Activated T-cell treated with anti-CD3 and anti-CD28 coated beads, Interleukin-2, amount 50 U/mL, for 4 hours (primary cell): ENCODE results near the gene RNF157. TPM values are rescaled to one million over a fixed set of nuclear protein-coding genes. Genes with fewer than 3 reads are reported as not detected.

Experiments used
- ATAC-seq, 2 donors: fragments of 200-7000 bp; cut with Tn5 transposase; one replicate each; pipeline ENCODE4 v1.10.0; 2021
- DNase-seq: peaks from one replicate; pipeline ENCODE4 v3.0.0-alpha.2; 2020
- H3K27me3 Mint-ChIP-seq: one replicate; pipeline ENCODE4 v1.8.0; 2021; ENCODE audit warnings: low read depth, mixed read lengths
- H3K36me3 Mint-ChIP-seq: one replicate; pipeline ENCODE4 v1.8.0; 2022; ENCODE audit warnings: mixed read lengths; ENCODE audit not compliant: insufficient read depth
- H3K4me1 Mint-ChIP-seq: one replicate; pipeline ENCODE4 v1.8.0; 2021; ENCODE audit warnings: low read depth, mixed read lengths
- H3K4me3 Mint-ChIP-seq: one replicate; pipeline ENCODE4 v1.8.0; 2021; ENCODE audit warnings: mild to moderate bottlenecking, moderate library complexity, mixed read lengths
- H3K9me3 Mint-ChIP-seq: one replicate; pipeline ENCODE4 v1.8.0; 2021; ENCODE audit warnings: mixed read lengths
- total RNA-seq, 3 donors: library from RNA; stranded (reverse); gene quantifications; one replicate each; pipeline ENCODE4 v1.2.1, GENCODE V29; 2021

Gene RNF157
- total RNA-seq, 3 donors from 2014 or later = 13.3 to 16.7 (median 14.9) TPM

GRCh38 chr17:76161619-76162266 lies 78.5 kb downstream of the RNF157 start:
- Mint-ChIP-seq H3K27me3 (no peaks in the 10 kb centered on the region), H3K4me3 (no peak overlapping the region), H3K36me3 (peaks cover 27% of the 10 kb centered on the region), H3K9me3 (no peaks in the 10 kb centered on the region), H3K4me1 (peaks cover 3% of the 10 kb centered on the region)
- DNase-seq (no peak), ATAC-seq (no peak)

DNA sequence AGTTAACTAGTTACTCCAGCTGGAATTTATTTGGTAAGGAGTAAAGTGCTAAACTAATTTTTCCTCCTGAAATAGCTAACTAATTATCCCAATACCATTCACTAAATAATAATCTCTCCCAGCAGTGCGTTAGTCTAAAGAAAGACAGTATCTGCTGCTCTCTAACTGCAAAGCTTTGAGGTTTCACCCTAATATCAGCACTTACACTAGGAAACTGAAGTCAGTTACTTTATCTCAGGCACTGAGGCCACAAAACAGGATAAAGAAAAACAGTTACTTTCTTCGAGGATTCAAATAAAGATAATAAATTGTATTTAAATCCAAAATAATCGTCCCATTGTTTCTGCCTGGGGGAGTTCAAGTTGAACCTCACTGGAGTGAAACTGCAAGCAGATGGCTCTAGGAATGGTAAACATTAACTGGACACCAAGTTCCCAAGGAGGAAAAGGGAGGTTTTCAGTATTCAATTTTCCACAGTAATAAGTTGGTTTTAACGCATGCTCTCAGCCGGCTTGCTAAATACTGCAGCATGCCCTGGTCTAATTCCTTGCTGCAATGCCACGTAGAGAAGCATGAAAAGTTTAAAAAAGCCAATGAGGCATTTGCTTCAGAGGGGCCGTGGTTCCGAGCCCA lies 79.3 kb downstream of the RNF157 start:
- no peaks in the 10 kb centered on the region for H3K4me1 Mint-ChIP-seq
- peaks cover 29% of the 10 kb centered on the region for H3K36me3 Mint-ChIP-seq
- H3K9me3 Mint-ChIP-seq = no peaks in the 10 kb centered on the region
- ATAC-seq (no peak), DNase-seq (no peak)
- no peak overlapping the region for H3K4me3 Mint-ChIP-seq
- no peaks in the 10 kb centered on the region for H3K27me3 Mint-ChIP-seq

DNA sequence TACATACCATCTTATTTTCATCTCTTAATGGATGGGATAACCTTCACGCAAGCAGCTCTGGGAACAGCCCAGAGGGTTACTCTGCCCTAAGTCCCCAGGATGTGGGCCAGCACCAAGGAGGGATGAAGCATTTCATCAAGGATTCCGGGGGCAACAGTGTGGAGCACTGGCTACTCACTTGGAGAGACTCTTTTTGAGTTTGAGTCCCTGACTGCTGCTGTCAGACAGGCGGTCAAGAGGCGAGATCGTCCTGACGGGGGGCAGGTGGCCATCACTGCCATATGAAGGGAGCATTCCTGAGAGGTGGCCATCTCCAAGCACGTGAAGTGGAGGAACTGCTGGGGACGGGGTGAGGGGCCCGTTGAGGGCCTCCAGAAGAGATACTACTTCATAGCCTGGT lies 81.1 kb downstream of the RNF157 start:
- Mint-ChIP-seq H3K36me3 (peaks cover 26% of the 10 kb centered on the region), H3K4me3 (no peak overlapping the region), H3K4me1 (peaks cover 3% of the 10 kb centered on the region), H3K9me3 (no peaks in the 10 kb centered on the region), H3K27me3 (no peaks in the 10 kb centered on the region)
- ATAC-seq (no peak), DNase-seq (no peak)

DNA sequence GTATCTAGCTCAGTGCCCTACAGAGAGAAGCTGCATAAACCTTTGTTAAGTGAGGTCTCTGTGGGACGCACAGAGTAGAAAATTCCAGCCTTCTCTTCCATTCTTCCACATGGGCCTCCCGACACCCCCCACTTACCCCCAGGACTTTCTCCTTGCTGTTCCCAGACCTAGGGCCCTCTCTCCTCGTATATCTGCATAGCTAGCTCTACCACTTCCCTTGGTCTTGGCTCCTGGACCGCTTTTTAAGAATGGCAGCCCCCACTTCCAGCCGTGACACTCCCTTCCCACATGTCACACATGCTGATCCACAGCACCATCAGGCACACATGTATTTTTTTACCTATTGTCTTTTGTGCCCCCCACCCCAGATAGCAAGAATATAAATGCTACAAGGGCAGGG lies 82.5 kb downstream of the RNF157 start:
- H3K36me3 Mint-ChIP-seq = peaks cover 28% of the 10 kb centered on the region
- H3K4me1 Mint-ChIP-seq = peaks cover 17% of the 10 kb centered on the region
- H3K27me3 Mint-ChIP-seq = no peaks in the 10 kb centered on the region
- ATAC-seq (no peak), DNase-seq (no peak)
- H3K4me3 Mint-ChIP-seq = no peak overlapping the region
- no peaks in the 10 kb centered on the region for H3K9me3 Mint-ChIP-seq

GRCh38 chr17:76156662-76156991 lies 83.7 kb downstream of the RNF157 start:
- Mint-ChIP-seq H3K9me3 (no peaks in the 10 kb centered on the region), H3K36me3 (peaks cover 28% of the 10 kb centered on the region), H3K27me3 (no peaks in the 10 kb centered on the region), H3K4me1 (peaks cover 29% of the 10 kb centered on the region), H3K4me3 (no peak overlapping the region)
- DNase-seq = no peak
- no peak for ATAC-seq

GRCh38 chr17:76155988-76156661 lies 84.2 kb downstream of the RNF157 start:
- H3K9me3 Mint-ChIP-seq = no peaks in the 10 kb centered on the region
- peaks cover 28% of the 10 kb centered on the region for H3K36me3 Mint-ChIP-seq
- no peak overlapping the region for H3K4me3 Mint-ChIP-seq
- DNase-seq (no peak), ATAC-seq (no peak)
- H3K4me1 Mint-ChIP-seq = peaks cover 34% of the 10 kb centered on the region
- no peaks in the 10 kb centered on the region for H3K27me3 Mint-ChIP-seq

DNA sequence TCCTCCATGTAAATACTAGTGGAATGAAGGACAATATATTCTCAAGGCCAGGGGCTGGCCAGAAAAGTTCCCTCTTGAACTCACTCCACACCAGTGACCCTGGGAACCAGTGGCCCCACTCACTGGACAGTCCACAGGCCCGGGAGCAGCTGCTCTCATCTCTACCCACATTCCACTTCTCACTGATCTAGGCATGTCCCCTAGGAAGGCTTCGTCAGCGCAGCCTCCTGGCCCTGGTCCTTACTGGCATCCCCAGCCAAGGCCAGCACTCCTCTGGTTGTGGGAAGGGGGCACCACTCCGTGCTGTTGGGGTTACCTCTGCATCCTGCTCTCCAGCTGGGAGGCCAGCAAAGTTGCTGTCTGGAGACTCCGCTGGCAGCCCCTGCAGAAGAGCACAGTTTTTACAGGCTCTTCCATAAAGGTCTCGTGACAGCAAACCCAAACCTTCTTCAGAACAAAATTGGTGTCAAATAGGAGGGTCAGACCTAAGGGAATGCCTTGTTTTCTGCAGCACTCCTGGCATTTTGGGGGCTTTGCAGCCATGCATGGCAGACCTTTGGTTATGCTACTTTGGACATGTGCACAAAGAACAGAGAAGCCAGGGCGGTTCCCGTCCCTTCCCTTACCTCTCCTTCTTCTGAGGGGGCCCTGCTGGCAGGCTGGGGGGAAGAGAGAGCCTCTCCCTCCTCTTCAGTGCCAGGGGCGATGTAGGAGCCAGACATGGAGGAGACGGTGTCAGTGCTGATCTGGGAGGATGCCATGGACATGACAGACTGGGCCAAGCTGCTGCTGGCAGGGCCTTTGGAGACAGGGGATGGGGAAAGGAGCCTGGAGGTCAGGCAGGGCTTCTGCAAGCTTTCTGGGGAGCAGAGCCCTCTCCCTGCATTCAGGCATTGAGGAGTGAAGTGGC lies 85.1 kb downstream of the RNF157 start:
- no peak for DNase-seq
- Mint-ChIP-seq H3K36me3 (peaks cover 33% of the 10 kb centered on the region), H3K9me3 (no peaks in the 10 kb centered on the region), H3K27me3 (no peaks in the 10 kb centered on the region), H3K4me3 (no peak overlapping the region), H3K4me1 (peaks cover 40% of the 10 kb centered on the region)
- ATAC-seq = no peak

DNA sequence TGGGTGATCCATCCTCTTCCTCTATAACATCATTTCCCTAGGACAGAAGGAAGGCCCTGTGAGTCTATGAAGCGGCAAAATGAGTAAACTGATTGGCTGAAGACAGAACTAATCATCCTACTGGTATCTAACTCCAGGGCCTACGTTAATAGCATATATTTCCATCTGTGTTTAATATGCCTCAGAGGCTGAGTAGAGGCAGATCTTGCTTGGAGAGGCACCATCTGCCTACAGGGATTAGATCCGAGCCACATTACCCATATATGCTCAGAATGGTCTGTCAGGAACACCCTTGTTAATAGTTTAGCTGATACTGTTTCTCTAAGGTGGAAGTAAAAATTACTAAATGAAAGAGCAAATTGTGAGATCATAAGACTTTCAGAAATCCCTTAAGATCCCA lies 86.0 kb downstream of the RNF157 start:
- no peaks in the 10 kb centered on the region for H3K27me3 Mint-ChIP-seq
- peaks cover 28% of the 10 kb centered on the region for H3K36me3 Mint-ChIP-seq
- peaks cover 40% of the 10 kb centered on the region for H3K4me1 Mint-ChIP-seq
- no peak for DNase-seq
- H3K9me3 Mint-ChIP-seq = no peaks in the 10 kb centered on the region
- H3K4me3 Mint-ChIP-seq = no peak overlapping the region
- no peak for ATAC-seq

- Mint-ChIP-seq H3K36me3 (peaks cover 26% of the 10 kb centered on the region), H3K9me3 (no peaks in the 10 kb centered on the region), H3K4me1 (peaks cover 40% of the 10 kb centered on the region), H3K4me3 (no peak overlapping the region), H3K27me3 (no peaks in the 10 kb centered on the region)
- DNase-seq = no peak
- ATAC-seq = no peak
Observed at GRCh38 chr17:76153640-76154039, 86.7 kb downstream of the RNF157 start.

DNA sequence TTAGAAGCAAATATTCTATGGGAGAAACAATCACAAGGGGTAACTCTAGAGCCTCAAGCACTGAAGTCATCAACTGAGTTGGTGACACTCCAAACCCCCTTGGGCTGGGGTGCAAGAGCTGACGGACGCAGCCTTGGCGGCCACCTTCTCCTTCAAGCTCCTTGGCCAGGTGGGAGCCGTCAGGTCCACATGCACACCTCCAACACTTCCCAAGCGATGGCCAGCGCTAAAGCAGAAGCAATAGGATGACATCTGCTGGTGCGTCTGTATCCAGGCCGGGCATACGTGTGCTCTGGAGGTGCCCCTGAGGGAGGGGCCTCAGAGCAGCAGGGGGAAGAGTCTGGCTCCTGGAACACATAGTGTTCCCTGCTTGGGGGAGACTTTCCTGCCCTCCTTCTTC lies 87.1 kb downstream of the RNF157 start:
- ATAC-seq (no peak), DNase-seq (no peak)
- H3K4me1 Mint-ChIP-seq = peaks cover 40% of the 10 kb centered on the region
- H3K9me3 Mint-ChIP-seq = no peaks in the 10 kb centered on the region
- peaks cover 24% of the 10 kb centered on the region for H3K36me3 Mint-ChIP-seq
- H3K4me3 Mint-ChIP-seq = no peak overlapping the region
- no peaks in the 10 kb centered on the region for H3K27me3 Mint-ChIP-seq

DNA sequence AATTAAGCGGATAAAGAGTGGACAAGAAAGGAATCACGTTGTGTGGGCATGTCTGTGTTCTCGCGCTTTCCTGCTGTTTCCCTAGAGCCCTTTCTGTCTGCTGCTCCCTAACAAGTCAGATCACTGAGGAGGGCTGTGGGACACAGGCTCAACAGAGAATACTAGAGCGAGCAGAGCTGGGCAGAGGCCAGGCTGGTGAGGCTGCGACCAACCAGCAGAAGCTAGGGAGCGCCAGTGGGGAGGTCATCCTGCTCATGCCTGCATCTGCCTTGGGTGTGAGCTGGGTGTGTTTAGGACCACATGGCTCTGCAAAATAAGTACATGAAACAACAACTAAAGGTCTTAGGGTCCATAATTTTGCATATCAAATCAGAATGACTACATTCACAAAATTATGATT lies 87.7 kb downstream of the RNF157 start:
- ATAC-seq (no peak), DNase-seq (no peak)
- H3K4me3 Mint-ChIP-seq = no peak overlapping the region
- peaks cover 41% of the 10 kb centered on the region for H3K4me1 Mint-ChIP-seq
- peaks cover 20% of the 10 kb centered on the region for H3K36me3 Mint-ChIP-seq
- no peaks in the 10 kb centered on the region for H3K27me3 Mint-ChIP-seq
- H3K9me3 Mint-ChIP-seq = no peaks in the 10 kb centered on the region

DNA sequence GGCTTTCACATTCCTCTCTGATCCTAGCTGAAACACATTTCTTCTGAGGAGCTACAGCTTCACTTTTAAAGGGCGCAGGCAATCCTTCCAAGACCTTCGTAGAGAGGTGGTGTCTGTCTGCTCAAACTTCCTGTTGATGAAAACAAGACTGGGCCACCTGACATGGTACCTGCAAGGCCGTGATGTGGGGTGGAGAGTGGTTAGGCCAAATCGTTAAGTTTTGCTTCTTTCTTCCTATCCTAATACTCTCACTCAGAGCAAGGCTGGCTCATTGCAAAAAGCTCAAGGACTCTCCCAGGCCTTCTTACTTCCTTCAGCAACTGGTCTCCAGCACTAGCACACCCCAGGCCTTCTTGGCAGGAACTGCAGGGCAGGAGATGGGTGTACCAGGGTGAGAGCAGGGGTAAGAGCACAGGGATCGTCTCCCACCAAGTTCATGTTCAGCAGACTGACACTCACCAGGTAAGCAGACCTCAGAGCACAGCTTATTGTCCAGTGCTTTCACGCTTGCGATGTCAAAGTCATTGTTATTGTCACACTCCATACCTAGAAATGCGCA lies 88.3 kb downstream of the RNF157 start:
- ATAC-seq (peak in 1 of 2 donors; percentile 43), DNase-seq (no peak)
- Mint-ChIP-seq H3K4me3 (peak overlapping the region; percentile 32), H3K36me3 (peaks cover 15% of the 10 kb centered on the region), H3K27me3 (no peaks in the 10 kb centered on the region), H3K4me1 (peaks cover 45% of the 10 kb centered on the region), H3K9me3 (no peaks in the 10 kb centered on the region)

DNA sequence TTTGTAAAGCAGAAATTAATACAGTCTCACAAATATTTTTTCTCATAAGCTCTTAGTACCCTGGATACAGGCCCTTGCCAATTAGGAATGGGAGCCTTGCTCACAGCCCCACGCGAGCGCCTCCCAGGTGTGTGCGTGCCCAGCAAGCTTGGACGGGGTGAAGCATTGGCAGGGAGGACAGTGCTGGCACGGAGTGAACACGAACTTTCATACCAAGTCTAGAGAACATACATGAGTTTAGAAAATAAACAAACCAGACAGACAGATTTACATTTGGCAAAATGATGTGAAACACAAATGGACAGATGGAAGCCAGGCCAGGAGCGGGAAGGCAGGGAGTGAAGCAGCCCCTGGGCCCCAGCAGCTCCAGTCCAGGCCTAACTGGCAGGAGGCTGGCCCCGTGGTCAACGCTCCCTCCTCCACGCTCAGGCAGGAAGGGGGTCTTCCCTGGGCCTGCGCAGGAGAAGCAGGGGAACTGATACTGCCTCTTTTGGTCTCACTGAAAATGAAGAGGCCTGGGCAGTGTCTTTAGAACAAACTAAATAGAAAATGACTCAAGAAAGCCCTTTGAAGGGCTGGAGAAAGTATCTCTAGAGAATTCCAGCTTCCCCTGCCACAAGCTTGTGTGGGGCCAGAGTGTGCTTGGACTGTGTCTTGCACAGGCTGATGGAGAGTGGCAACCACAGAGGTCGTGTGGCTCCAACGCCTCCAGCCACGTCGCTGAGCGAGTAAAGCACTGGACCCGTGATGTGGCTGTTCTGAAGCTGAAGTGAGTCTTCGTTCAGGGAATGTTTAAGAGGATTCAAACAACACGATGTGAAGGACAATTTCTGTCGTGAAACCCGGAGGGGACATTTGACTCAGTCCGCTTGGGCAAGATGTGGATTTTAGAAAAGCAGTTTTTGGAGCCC lies 89.3 kb downstream of the RNF157 start:
- ATAC-seq (no peak), DNase-seq (no peak)
- Mint-ChIP-seq H3K36me3 (peaks cover 11% of the 10 kb centered on the region), H3K27me3 (no peaks in the 10 kb centered on the region), H3K4me1 (peaks cover 55% of the 10 kb centered on the region), H3K4me3 (no peak overlapping the region), H3K9me3 (no peaks in the 10 kb centered on the region)
